CD4-positive, alpha-beta T cell (primary cell): Measurements from ENCODE around the gene CCL16. TPM values are rescaled to one million over a fixed set of nuclear protein-coding genes. Genes with fewer than 3 reads are reported as not detected.

Experiments
- ATAC-seq: fragments of 200-7000 bp; cut with Tn5 transposase; one replicate; pipeline ENCODE4 v1.10.0; 2022; ENCODE audit warnings: mild to moderate bottlenecking; ENCODE audit not compliant: poor library complexity
- CTCF ChIA-PET: fragments of 350-600 bp; sonication (Branson Sonifier 250); formaldehyde crosslinking; loops from one replicate; lab custom pipeline; 2021; ENCODE audit warnings: antibody characterized with exemption, inconsistent platforms; lab: Charles Lee
- POLR2A ChIA-PET: fragments of 350-600 bp; sonication (Branson Sonifier 250); formaldehyde crosslinking; loops from one replicate; lab custom pipeline; 2021; ENCODE audit warnings: antibody characterized with exemption, inconsistent platforms; lab: Charles Lee
- DNase-seq, 14 experiments: peaks; one replicate each; pipeline ENCODE4 v3.0.0-alpha.2; 2013 to 2020; ENCODE audit warnings: mixed read lengths in 2 of 14
- H3K27ac ChIP-seq, 2 donors: one replicate each; pipeline versions ENCODE4 v1.5.1 to v1.7.0; 2013; ENCODE audit warnings: low read length in 2 of 2, low read depth in 1 of 2, mild to moderate bottlenecking in 1 of 2
- H3K27me3 ChIP-seq, 2 experiments: 1 replicate in 1 of 2; 2 replicates in 1 of 2; pipeline versions ENCODE4 v1.6.1 to v1.7.0; 2013; ENCODE audit warnings: low read length in 2 of 2, control low read depth in 1 of 2, mild to moderate bottlenecking in 1 of 2, moderate library complexity in 1 of 2; ENCODE audit not compliant: insufficient read depth in 2 of 2, control insufficient read depth in 1 of 2
- H3K36me3 ChIP-seq: one replicate; pipeline ENCODE4 v1.6.1; 2013; ENCODE audit warnings: low read length, control low read depth; ENCODE audit not compliant: insufficient read depth
- H3K4me1 ChIP-seq: one replicate; pipeline ENCODE4 v1.6.1; 2013; ENCODE audit warnings: low read length, control low read depth; ENCODE audit not compliant: insufficient read depth
- H3K4me3 ChIP-seq: one replicate; pipeline ENCODE4 v1.5.1; 2013; ENCODE audit warnings: mild to moderate bottlenecking, low read length, moderate library complexity
- H3K9me3 ChIP-seq, 2 experiments: 1 replicate in 1 of 2; 2 replicates in 1 of 2; pipeline versions ENCODE4 v1.6.1 to v1.7.0; 2013; ENCODE audit warnings: low read length in 2 of 2, mild to moderate bottlenecking in 2 of 2, control low read depth in 1 of 2, moderate library complexity in 1 of 2; ENCODE audit not compliant: control insufficient read depth in 1 of 2, insufficient read depth in 1 of 2
- H3K27ac Mint-ChIP-seq: one replicate; pipeline ENCODE4 v1.8.0; 2020; ENCODE audit warnings: mixed read lengths
- H3K27me3 Mint-ChIP-seq: one replicate; pipeline ENCODE4 v1.8.0; 2021; ENCODE audit warnings: mixed read lengths
- H3K36me3 Mint-ChIP-seq: one replicate; pipeline ENCODE4 v1.8.0; 2021; ENCODE audit warnings: low read depth, mixed read lengths
- H3K4me1 Mint-ChIP-seq: one replicate; pipeline ENCODE4 v1.8.0; 2021; ENCODE audit warnings: low read depth, mixed read lengths
- H3K4me3 Mint-ChIP-seq: one replicate; pipeline ENCODE4 v1.8.0; 2020; ENCODE audit warnings: mild to moderate bottlenecking, mixed read lengths
- H3K9me3 Mint-ChIP-seq: one replicate; pipeline ENCODE4 v1.8.0; 2020; ENCODE audit warnings: mixed read lengths
- intact Hi-C, 2 experiments: fragments of 100-400 bp; cut with DNase I in 1 of 2; cut with micrococcal nuclease in 1 of 2; formaldehyde crosslinking; loops; one replicate each; pipeline versions ENCODE4 v1.15.1 to v1.9.0; 2023 to 2025; cut with DNase I, micrococcal nuclease
- total RNA-seq, 174 experiments: library from RNA in 2 of 174; stranded (reverse) in 2 of 174; gene quantifications; one replicate each; pipeline ENCODE4 v1.2.3 and lab custom pipeline; 2021 to 2026
- TF ChIP-seq, protein P1 (sequence below): fragments of 200-600 bp; IDR thresholded peaks from one replicate; pipeline ENCODE4 v1.8.0; 2022; ENCODE audit warnings: antibody characterized with exemption, mild to moderate bottlenecking

The CCL16 gene
- total RNA-seq, 2 experiments from 2014 or later: not detected

DNA sequence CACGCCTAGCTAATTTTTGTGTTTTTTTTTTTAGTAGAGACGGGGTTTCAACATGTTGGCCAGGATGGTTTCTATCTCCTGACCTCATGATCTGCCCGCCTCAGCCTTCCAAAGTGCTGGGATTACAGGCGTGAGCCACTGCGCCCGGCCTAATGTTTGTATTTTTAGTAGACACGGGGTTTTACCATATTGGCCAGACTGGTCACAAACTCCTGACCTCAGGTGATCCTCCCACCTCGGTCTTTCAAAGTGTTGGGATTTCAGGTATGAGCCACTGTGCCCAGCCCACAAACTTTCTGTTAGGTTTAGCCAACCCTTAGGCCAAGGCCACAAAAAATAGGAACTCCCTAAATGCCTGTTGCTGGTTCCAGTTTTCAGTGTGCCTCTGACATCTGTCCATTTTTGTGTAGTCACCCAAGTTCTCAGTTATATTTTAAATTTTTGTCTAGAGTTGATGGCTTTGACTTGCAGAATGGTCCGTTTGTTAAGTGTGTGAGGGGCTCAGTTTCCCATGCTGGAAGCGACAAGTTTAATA, 12.7 kb downstream of the CCL16 start:
- Mint-ChIP-seq H3K27me3 (peaks cover 6% of the 10 kb centered on the region), H3K4me1 (no peaks in the 10 kb centered on the region), H3K4me3 (no peak overlapping the region), H3K9me3 (no peaks in the 10 kb centered on the region), H3K27ac (no peak overlapping the region), H3K36me3 (no peaks in the 10 kb centered on the region)
- ATAC-seq (no peak), DNase-seq (no peak)
- ChIA-PET POLR2A (no interaction called here), CTCF (interaction anchor here (1.0 kb wide), 1 partner anchor 514 kb away, joined by 4 read pairs; no protein-coding TSS in a partner anchor)
- Histone ChIP-seq H3K27me3 (no peaks in the 10 kb centered on the region), H3K27ac (no peak overlapping the region), H3K4me1 (peaks cover 3% of the 10 kb centered on the region), H3K9me3 (no peaks in the 10 kb centered on the region), H3K36me3 (no peaks in the 10 kb centered on the region), H3K4me3 (no peak overlapping the region)
- intact Hi-C loops: loop anchor here (5.0 to 10.0 kb wide), 2 partner anchors 176 to 1274 kb away; no protein-coding TSS in a partner anchor
- TF ChIP-seq, protein P1, sequence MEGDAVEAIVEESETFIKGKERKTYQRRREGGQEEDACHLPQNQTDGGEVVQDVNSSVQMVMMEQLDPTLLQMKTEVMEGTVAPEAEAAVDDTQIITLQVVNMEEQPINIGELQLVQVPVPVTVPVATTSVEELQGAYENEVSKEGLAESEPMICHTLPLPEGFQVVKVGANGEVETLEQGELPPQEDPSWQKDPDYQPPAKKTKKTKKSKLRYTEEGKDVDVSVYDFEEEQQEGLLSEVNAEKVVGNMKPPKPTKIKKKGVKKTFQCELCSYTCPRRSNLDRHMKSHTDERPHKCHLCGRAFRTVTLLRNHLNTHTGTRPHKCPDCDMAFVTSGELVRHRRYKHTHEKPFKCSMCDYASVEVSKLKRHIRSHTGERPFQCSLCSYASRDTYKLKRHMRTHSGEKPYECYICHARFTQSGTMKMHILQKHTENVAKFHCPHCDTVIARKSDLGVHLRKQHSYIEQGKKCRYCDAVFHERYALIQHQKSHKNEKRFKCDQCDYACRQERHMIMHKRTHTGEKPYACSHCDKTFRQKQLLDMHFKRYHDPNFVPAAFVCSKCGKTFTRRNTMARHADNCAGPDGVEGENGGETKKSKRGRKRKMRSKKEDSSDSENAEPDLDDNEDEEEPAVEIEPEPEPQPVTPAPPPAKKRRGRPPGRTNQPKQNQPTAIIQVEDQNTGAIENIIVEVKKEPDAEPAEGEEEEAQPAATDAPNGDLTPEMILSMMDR: no peak

DNA sequence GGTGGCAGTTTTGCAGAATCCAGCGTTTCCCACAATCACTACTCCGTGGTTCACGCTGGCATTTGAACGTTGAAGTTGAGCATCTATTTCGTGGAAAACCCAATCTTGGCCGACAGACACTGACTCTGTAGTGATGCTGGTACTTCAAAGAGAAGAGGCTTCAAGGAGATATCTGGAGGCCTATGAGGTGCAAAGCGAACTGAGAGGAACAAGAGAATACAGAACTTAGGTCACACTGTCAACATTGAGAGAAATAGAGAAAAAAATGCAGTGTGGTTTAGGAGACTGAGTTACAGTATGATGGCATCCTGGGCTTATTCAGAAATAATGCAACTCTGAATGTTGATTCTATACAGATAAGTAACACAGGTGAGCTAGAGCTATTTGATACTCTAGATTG, 16.0 kb downstream of the CCL16 start:
- Histone ChIP-seq H3K27me3 (peaks cover 0 to 3% of the 10 kb centered on the region in 2 experiments), H3K9me3 (no peaks in the 10 kb centered on the region), H3K36me3 (no peaks in the 10 kb centered on the region), H3K4me1 (peaks cover 3% of the 10 kb centered on the region), H3K4me3 (no peak overlapping the region), H3K27ac (no peak overlapping the region)
- CTCF ChIA-PET: no interaction called here
- intact Hi-C loops: loop anchor here (5.0 to 10.0 kb wide), 2 partner anchors 180 to 1277 kb away; no protein-coding TSS in a partner anchor
- ATAC-seq: no peak
- no peaks in the 10 kb centered on the region for H3K4me1 Mint-ChIP-seq
- H3K9me3 Mint-ChIP-seq: no peaks in the 10 kb centered on the region
- DNase-seq: no peak
- TF ChIP-seq, protein P1: no peak
- H3K27ac Mint-ChIP-seq: no peak overlapping the region
- no peaks in the 10 kb centered on the region for H3K36me3 Mint-ChIP-seq
- POLR2A ChIA-PET: no interaction called here
- H3K4me3 Mint-ChIP-seq: no peak overlapping the region
- H3K27me3 Mint-ChIP-seq: peaks cover 23% of the 10 kb centered on the region

DNA sequence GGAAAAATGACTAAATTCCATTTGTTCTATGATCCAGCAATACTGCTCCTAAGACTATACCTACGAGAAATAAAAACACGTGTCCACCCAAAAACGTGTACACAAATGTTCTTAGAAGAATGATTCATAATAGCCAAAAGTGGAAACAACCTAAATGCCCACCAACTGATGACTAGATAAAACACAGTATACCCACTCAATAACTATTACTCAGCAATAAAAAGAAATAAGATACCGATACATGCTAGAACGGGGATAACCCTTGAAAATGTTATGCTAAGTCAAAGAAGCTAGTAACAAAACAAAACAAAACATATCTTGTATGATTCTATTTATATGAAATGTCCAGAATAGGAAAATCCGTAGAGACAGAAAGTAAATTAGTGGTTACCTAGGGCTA, 17.6 kb downstream of the CCL16 start:
- no peak overlapping the region for H3K27ac Mint-ChIP-seq
- H3K9me3 Mint-ChIP-seq: no peaks in the 10 kb centered on the region
- Histone ChIP-seq H3K27ac (no peak overlapping the region), H3K27me3 (peaks cover 3 to 6% of the 10 kb centered on the region in 2 experiments), H3K36me3 (no peaks in the 10 kb centered on the region), H3K4me1 (no peaks in the 10 kb centered on the region), H3K4me3 (no peak overlapping the region), H3K9me3 (no peaks in the 10 kb centered on the region)
- ChIA-PET POLR2A (no interaction called here), CTCF (interaction anchor here (1.1 kb wide), 1 partner anchor 13 kb away, joined by 4 read pairs; no protein-coding TSS in a partner anchor)
- DNase-seq (no peak), ATAC-seq (no peak)
- no peaks in the 10 kb centered on the region for H3K4me1 Mint-ChIP-seq
- H3K36me3 Mint-ChIP-seq: no peaks in the 10 kb centered on the region
- intact Hi-C loops: loop anchor here in 1 of 2 experiments (10.0 kb wide), 1 partner anchor 181 kb away; no protein-coding TSS in a partner anchor
- H3K4me3 Mint-ChIP-seq: no peak overlapping the region
- peaks cover 20% of the 10 kb centered on the region for H3K27me3 Mint-ChIP-seq
- TF ChIP-seq, protein P1: no peak
